HG03060 (cell line): Measurements from ENCODE around the gene SRP68.
A peak's percentile ranks its signal among the peaks of the same experiment; 100 is the strongest.

Experiments
- ATAC-seq: cut with Tn5 transposase; IDR thresholded peaks from one replicate; pipeline ENCODE4 v1.9.1; 2021; ENCODE audit warnings: low read depth, moderate number of reproducible peaks; ENCODE audit not compliant: unreplicated experiment

SRP68 gene

DNA sequence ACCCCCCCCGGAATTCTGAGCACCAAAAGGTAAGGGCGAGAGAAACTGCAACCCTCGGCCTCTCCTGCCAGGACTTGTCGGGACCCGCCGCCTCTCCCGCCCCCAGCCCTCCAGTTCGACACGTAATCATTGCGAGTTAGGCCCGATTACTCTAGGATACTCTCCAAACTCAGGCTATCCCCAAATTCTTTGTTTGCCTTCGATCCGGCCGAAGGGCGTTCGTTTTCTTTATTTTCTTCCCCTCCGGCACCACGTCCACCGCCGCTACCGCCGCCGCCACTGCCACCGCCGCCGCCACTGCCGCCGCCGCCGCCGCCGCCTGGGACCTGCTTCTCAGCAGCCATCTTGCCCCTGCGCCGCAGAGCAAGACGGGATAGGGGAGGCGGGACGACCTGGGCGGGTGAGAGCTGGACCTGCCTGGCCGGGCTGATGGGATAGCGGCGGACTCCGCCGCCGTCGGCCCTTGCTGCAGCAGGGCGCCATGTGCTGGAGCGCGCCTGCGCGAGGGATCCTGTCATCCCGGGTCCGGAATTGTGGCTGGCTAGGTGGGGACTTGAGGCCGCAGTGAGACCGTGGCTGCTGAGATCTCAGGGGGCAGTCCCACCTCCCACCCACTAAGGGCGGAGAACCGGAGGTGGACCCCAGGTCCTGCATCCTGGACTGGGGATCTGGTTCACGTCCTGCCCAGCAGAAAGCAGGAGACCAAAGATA lies at the start of gene SRP68:
SRP68 (minus strand) TSS at position 370 of the 711 bp plus-strand sequence; CDS start at position 344, 26 bp downstream.
- peak; percentile 42 for ATAC-seq

GRCh38 chr17:76121932-76122430 lies 49.7 kb upstream of the SRP68 start:
- no peak for ATAC-seq

DNA sequence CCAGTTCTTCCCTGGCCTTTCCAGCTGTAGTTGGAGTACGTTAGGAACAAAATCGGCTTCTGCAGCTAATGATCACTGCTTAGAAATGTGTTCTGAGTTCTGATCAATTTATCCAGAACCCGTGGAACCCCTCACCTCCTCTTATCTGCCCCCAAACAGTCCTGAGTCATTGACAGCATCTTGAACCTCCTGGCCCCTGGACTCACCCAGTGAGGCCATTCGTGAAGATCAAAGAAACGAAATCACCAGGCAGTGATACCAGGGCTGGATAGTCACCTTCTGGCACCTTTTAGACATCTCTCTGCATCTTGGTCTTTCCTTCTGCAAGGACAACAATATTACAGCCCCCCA lies 48.3 kb upstream of the SRP68 start:
- no peak for ATAC-seq

- ATAC-seq: no peak
Measured at GRCh38 chr17:76119409-76120371, 47.4 kb upstream of the SRP68 start.

- ATAC-seq: no peak
Measured at GRCh38 chr17:76115138-76115754, 42.9 kb upstream of the SRP68 start.

DNA sequence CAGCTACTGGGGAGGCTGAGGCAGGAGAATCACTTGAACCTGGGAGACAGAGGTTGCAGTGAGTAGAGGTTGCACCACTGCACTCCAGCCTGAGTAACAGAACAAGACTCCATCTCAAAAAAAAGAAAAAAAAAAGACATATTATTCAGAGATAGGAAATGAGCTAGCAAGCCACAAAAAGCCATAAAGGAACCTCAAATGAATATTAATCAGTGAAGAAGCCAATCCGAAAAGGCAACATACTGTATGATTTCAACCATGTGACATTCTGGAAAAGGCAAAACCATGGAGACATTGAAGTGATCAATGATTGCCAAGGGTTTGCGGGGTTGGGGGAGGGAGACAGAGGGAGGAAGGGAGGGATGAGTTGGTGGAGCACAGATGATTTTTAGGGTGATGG lies 39.6 kb upstream of the SRP68 start:
- ATAC-seq: no peak

- ATAC-seq: no peak
Measured at GRCh38 chr17:76107509-76107908, 35.2 kb upstream of the SRP68 start.

GRCh38 chr17:76106703-76107102 lies 34.4 kb upstream of the SRP68 start:
- ATAC-seq: no peak

- no peak for ATAC-seq
Measured at GRCh38 chr17:76104896-76105231, 32.5 kb upstream of the SRP68 start.

GRCh38 chr17:76104140-76104895 lies 32.0 kb upstream of the SRP68 start:
- no peak for ATAC-seq

GRCh38 chr17:76103274-76104139 lies 31.2 kb upstream of the SRP68 start, which contains the start of gene EXOC7:
TSS of gene EXOC7 (minus strand) at chr17:76103787. CDS start at chr17:76103692, 95 bp downstream.
- ATAC-seq: no peak

DNA sequence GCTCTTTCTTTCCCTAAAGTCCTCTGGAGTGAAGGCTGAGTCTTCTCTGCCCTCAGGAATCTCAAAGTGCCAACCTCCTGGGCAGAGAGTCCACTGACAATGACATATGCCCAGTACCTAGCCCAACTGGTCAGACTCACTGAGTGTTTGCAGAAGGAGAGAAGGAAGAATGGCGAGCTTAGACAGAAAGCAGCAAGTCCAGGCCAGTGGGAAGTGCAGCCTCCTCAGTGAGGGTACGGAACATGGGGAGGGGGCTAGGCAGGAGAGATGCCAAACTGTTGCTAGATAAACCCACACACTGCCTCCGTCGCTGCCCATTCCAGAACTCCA lies 30.6 kb upstream of the SRP68 start:
- ATAC-seq: no peak

DNA sequence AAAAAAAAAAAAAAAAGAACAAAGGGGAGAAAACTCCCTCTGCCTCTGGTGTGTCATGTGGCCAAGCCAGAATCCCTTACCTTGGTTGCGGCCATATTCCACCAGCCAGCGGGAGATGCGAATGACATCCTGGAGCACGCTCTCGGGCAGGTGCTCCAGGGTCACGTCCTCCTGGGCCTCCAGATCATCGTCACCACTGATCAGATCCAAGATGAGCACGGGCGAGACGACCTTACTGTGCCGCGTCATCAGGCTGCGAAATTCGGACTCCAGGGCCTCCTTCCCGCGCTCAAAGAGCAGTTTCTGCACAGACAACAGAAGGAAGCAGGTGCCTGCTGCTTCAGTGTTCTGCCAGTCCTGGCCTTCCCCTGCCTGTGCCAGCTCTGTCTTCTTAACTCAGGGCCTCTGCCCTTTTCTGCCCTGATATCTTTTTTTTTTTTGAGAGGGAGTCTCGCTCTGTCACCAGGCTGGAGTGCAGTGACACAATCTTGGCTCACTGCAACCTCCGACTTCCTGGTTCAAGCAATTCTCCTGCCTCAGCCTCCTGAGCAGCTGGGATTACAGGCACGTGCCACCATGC lies 25.5 kb upstream of the SRP68 start:
- ATAC-seq: no peak

DNA sequence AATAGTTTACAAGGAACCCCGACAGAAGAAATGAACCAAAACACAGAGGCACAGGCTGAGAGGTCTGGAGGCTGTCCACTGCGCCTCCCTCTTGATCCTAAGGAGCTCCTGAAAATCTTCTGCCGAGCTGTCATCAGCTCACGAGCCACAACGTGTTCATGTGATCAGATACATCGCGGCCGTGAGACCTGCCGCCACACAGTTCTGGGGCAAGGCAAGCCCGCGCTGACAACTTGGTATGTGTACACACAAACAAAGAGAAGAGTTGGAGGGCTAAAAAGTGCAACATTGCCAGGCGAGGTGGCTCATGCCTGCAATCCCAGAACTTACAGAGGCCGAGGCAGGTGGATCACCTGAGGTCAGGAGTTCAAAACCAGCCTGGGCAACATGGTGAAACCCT lies 23.6 kb upstream of the SRP68 start:
- ATAC-seq: no peak

- ATAC-seq: no peak
Measured at GRCh38 chr17:76094046-76094445, 21.7 kb upstream of the SRP68 start.

- ATAC-seq: no peak
Measured at GRCh38 chr17:76092526-76093413, 20.5 kb upstream of the SRP68 start.

DNA sequence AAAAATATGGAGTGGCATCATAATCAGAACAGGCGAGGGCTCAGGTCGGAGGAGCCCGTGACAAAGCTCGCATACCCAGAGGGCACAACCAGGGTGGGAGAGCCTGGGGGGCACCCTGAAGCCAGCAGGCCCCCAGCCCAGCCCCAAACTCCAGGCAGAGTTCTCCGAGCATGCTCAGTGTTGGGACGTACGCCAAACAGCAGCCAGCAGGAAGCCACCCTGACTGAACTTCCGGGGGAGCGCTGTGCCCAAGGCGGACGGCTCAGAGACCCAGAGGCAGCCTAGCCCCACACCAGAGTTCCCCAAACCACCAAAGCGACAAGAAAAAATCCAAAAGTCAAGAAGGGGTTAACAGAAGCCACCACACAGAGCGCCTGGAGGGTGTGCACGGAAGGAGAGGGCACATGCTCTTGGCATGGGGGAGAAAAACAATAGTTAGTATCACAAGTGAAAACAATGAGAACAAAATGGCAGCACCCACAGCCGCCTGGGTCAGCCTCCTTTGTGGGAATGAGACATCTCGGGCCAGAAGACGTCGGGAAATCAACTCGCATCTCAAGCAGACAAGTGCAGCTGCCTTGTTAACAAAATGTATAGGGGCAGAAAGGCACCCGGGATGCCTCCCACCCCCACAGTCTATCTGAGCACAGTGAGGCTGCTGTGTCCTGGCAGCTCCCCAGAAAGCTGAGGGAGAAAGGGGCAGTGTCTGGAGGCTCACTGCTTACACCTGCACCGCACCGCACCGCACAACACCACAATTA lies 19.4 kb upstream of the SRP68 start:
- ATAC-seq: no peak
